NCI-H774 (cell line): ENCODE data around the gene KRTAP1-1.
A peak's percentile ranks its signal among the peaks of the same experiment; 100 is the strongest.
"Not testable (repeated sequence)": the region's sequence is repeated elsewhere in the genome, so short reads cannot be mapped to it uniquely, and the experiment has no call there.

Source experiments
- DNase-seq: peaks from one replicate; lab custom pipeline; 2025; lab: John Stamatoyannopoulos, UW

KRTAP1-1 gene

GRCh38 chr17:41055130-41055529 lies 13.9 kb upstream of the KRTAP1-1 start, which contains the start of gene KRTAP2-2:
KRTAP2-2 (minus strand) TSS chr17:41055230; CDS start chr17:41055211, 19 bp downstream.
- not testable (repeated sequence) for DNase-seq

- DNase-seq: not testable (repeated sequence)
Observed at GRCh38 chr17:41054556-41054955, 13.3 kb upstream of the KRTAP1-1 start.

- DNase-seq: no peak
Observed at GRCh38 chr17:41054025-41054424, 12.8 kb upstream of the KRTAP1-1 start.

GRCh38 chr17:41052566-41052965 lies 11.3 kb upstream of the KRTAP1-1 start:
- DNase-seq: no peak

- no peak for DNase-seq
Observed at GRCh38 chr17:41049110-41049509, 7.9 kb upstream of the KRTAP1-1 start.

GRCh38 chr17:41048441-41048840 lies 7.2 kb upstream of the KRTAP1-1 start:
- DNase-seq: no peak

- not testable (repeated sequence) for DNase-seq
Observed at GRCh38 chr17:41046735-41047465, 5.7 kb upstream of the KRTAP1-1 start, which contains the start of gene KRTAP2-1. KRTAP2-1 (minus strand) TSS chr17:41047316; CDS start chr17:41047267, 49 bp downstream.

- DNase-seq: no peak
Observed at GRCh38 chr17:41042953-41043352, 1.7 kb upstream of the KRTAP1-1 start.

GRCh38 chr17:41037853-41038350 lies 3.3 kb downstream of the KRTAP1-1 start:
- no peak for DNase-seq

- peak; percentile 90 for DNase-seq
Observed at GRCh38 chr17:41034346-41034935, 6.8 kb downstream of the KRTAP1-1 start, which contains the start of gene KRTAP1-3. KRTAP1-3 (minus strand) TSS chr17:41034874; CDS start chr17:41034821, 53 bp downstream.

- DNase-seq: no peak
Observed at GRCh38 chr17:41029633-41030245, 11.5 kb downstream of the KRTAP1-1 start, which contains the start of gene KRTAP1-4. KRTAP1-4 (minus strand) TSS chr17:41030195; CDS start chr17:41030078, 117 bp downstream.

- DNase-seq: peak; percentile 57
Observed at GRCh38 chr17:41026715-41027471, 14.4 kb downstream of the KRTAP1-1 start, which contains the start of gene KRTAP1-5. KRTAP1-5 (minus strand) TSS chr17:41027208; CDS start chr17:41027155, 53 bp downstream.

- no peak for DNase-seq
Observed at GRCh38 chr17:41024697-41025096, 16.6 kb downstream of the KRTAP1-1 start.

- no peak for DNase-seq
Observed at GRCh38 chr17:41020336-41020735, 20.9 kb downstream of the KRTAP1-1 start.

- no peak for DNase-seq
Observed at GRCh38 chr17:41019415-41019814, 21.8 kb downstream of the KRTAP1-1 start.

GRCh38 chr17:41018541-41018940 lies 22.7 kb downstream of the KRTAP1-1 start:
- no peak for DNase-seq

- no peak for DNase-seq
Observed at GRCh38 chr17:41016578-41017215, 24.6 kb downstream of the KRTAP1-1 start.

- no peak for DNase-seq
Observed at GRCh38 chr17:41015454-41015853, 25.8 kb downstream of the KRTAP1-1 start.

- DNase-seq: no peak
Observed at GRCh38 chr17:41013606-41014005, 27.6 kb downstream of the KRTAP1-1 start.

- DNase-seq: no peak
Observed at GRCh38 chr17:41013181-41013580, 28.1 kb downstream of the KRTAP1-1 start.
